Neuronal stem cell (in vitro differentiated cells): ENCODE data around the gene PLOD3.

ENCODE experiments used
- DNase-seq: peaks from one replicate; pipeline ENCODE4 v3.0.0-alpha.2; 2013; ENCODE audit warnings: low spot score
- H2AFZ ChIP-seq: one replicate; pipeline ENCODE4 v1.6.1; 2013; ENCODE audit warnings: mild to moderate bottlenecking, low read length, inconsistent platforms
- H2AK5ac ChIP-seq: 2 replicates; pipeline ENCODE4 v1.6.1; 2013; ENCODE audit warnings: low read depth, mild to moderate bottlenecking, inconsistent platforms, low read length, moderate library complexity, mixed read lengths
- H2BK120ac ChIP-seq: 2 replicates; pipeline ENCODE4 v1.6.1; 2013; ENCODE audit warnings: low read depth, mild to moderate bottlenecking, inconsistent platforms, low read length, moderate library complexity, mixed read lengths
- H2BK12ac ChIP-seq: one replicate; pipeline ENCODE4 v1.6.1; 2013; ENCODE audit warnings: low read length, inconsistent platforms
- H2BK15ac ChIP-seq: 2 replicates; pipeline ENCODE4 v1.6.1; 2013; ENCODE audit warnings: mild to moderate bottlenecking, low read length, inconsistent platforms, mixed read lengths
- H2BK5ac ChIP-seq: one replicate; pipeline ENCODE4 v1.6.1; 2013; ENCODE audit warnings: inconsistent platforms, mild to moderate bottlenecking, low read length, moderate library complexity
- H3K14ac ChIP-seq: one replicate; pipeline ENCODE4 v1.6.1; 2013; ENCODE audit warnings: low read length, inconsistent platforms
- H3K18ac ChIP-seq: 2 replicates; pipeline ENCODE4 v1.6.1; 2013; ENCODE audit warnings: low read length, inconsistent platforms
- H3K23ac ChIP-seq: 2 replicates; pipeline ENCODE4 v1.6.1; 2013; ENCODE audit warnings: low read depth, mild to moderate bottlenecking, mixed read lengths, low read length, inconsistent platforms; ENCODE audit not compliant: poor library complexity
- H3K27ac ChIP-seq: replicated peaks from 3 replicates; pipeline ENCODE4 v1.5.1; 2013; ENCODE audit warnings: low read length, inconsistent platforms
- H3K27me3 ChIP-seq, 3 experiments: 2 replicates each; pipeline ENCODE4 v1.6.1; 2013; ENCODE audit warnings: low read length in 3 of 3, mild to moderate bottlenecking in 2 of 3, inconsistent platforms in 1 of 3, low read depth in 1 of 3, mixed read lengths in 1 of 3, moderate library complexity in 1 of 3; ENCODE audit not compliant: control insufficient read depth in 3 of 3, insufficient read depth in 3 of 3
- H3K36me3 ChIP-seq, 2 donors: replicated peaks in 1 of 2; 2 replicates each; pipeline ENCODE4 v1.6.1; 2013; ENCODE audit warnings: low read length in 2 of 2; ENCODE audit not compliant: control insufficient read depth in 2 of 2, insufficient read depth in 2 of 2
- H3K4ac ChIP-seq: 2 replicates; pipeline ENCODE4 v1.6.1; 2013; ENCODE audit warnings: inconsistent platforms, mild to moderate bottlenecking, low read length, moderate library complexity
- H3K4me1 ChIP-seq, 2 donors: 1 replicate in 1 of 2; 2 replicates in 1 of 2; pipeline ENCODE4 v1.6.1; 2013; ENCODE audit warnings: low read length in 2 of 2, low read depth in 1 of 2; ENCODE audit not compliant: control insufficient read depth in 2 of 2, insufficient read depth in 1 of 2
- H3K4me2 ChIP-seq: one replicate; pipeline ENCODE4 v1.6.1; 2013; ENCODE audit warnings: mild to moderate bottlenecking, low read length, inconsistent platforms; ENCODE audit not compliant: insufficient read depth, poor library complexity, severe bottlenecking
- H3K4me3 ChIP-seq, 2 donors: 2 replicates each; pipeline ENCODE4 v1.5.1; 2013; ENCODE audit warnings: low read length in 2 of 2, mild to moderate bottlenecking in 2 of 2, inconsistent platforms in 1 of 2, moderate library complexity in 1 of 2
- H3K79me1 ChIP-seq: one replicate; pipeline ENCODE4 v1.6.1; 2013; ENCODE audit warnings: low read depth, mild to moderate bottlenecking, inconsistent platforms, low read length, moderate library complexity
- H3K9ac ChIP-seq: one replicate; pipeline ENCODE4 v1.6.1; 2013; ENCODE audit warnings: mild to moderate bottlenecking, low read depth, low read length, inconsistent platforms; ENCODE audit not compliant: poor library complexity
- H3K9me3 ChIP-seq, 2 donors: replicated peaks in 1 of 2; 2 replicates each; pipeline versions ENCODE3 to v1.6.1; 2013; ENCODE audit warnings: low read length in 2 of 2, mild to moderate bottlenecking in 2 of 2, inconsistent platforms in 1 of 2, low read depth in 1 of 2, mixed read lengths in 1 of 2, moderate library complexity in 1 of 2; ENCODE audit not compliant: control insufficient read depth in 2 of 2, insufficient read depth in 1 of 2
- H4K8ac ChIP-seq: one replicate; pipeline ENCODE4 v1.6.1; 2013; ENCODE audit warnings: low read depth, mild to moderate bottlenecking, inconsistent platforms, low read length, moderate library complexity
- H4K91ac ChIP-seq: one replicate; pipeline ENCODE4 v1.6.1; 2013; ENCODE audit warnings: low read length, low read depth, mild to moderate bottlenecking, inconsistent platforms; ENCODE audit not compliant: poor library complexity
- WGBS, 2 donors: extraction: QIAGEN DNeasy Blood & Tissue Kit; methylation state at CpG; one replicate each; pipeline ENCODE4 v1.1.7; 2013; ENCODE audit warnings: missing lambda C conversion rate in 2 of 2, mixed read lengths in 1 of 2; ENCODE audit not compliant: insufficient read length in 2 of 2, insufficient replicate concordance in 1 of 2; ENCODE audit errors: extremely low coverage in 2 of 2; 5-methylcytosine and 5-hydroxymethylcytosine counted together

PLOD3 gene

DNA sequence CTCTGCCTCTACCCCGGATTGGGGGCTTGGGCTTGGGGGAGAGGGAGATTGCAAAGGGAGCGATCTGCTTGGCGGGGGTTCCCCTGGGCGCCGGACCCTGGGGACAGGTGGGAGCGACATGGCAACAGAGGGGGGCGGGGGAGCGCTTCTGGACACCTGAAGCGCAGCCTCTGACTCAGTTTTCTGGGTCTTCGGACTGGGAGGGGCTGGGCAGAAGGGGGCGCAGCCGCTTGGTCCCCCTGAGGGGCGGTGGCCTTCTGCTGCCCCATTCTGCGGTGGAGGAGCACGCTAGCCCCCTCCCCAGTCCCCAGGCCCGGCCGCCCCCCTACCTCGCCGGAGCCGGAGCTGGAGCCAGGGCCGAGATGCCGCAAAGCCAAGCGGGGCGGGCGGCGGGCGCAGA, 37.7 kb downstream of the PLOD3 start:
- Histone ChIP-seq H3K36me3 (no peaks in the 10 kb centered on the region), H3K4ac (peak overlapping the region; percentile 37), H3K27me3 (peaks cover 9 to 45% (median 43%) of the 10 kb centered on the region in 3 experiments), H2AFZ (peak overlapping the region; percentile 97), H3K27ac (no peak overlapping the region), H2BK12ac (no peak overlapping the region), H3K23ac (peak overlapping the region; percentile 96), H3K14ac (peak overlapping the region; percentile 47), H2BK15ac (peak overlapping the region; percentile 96), H3K4me1 (peaks cover 0 to 4% of the 10 kb centered on the region in 2 donors), H2AK5ac (peak overlapping the region; percentile 81), H3K9ac (peak overlapping the region; percentile 78), H3K4me2 (peak overlapping the region; percentile 94), H3K79me1 (no peaks in the 10 kb centered on the region), H2BK5ac (peak overlapping the region; percentile 4), H2BK120ac (peak overlapping the region; percentile 81), H3K9me3 (peaks cover 0 to 6% of the 10 kb centered on the region in 2 donors), H3K18ac (peak overlapping the region; percentile 93), H3K4me3 (peak overlapping the region; percentile 53 to 78), H4K8ac (no peak overlapping the region), H4K91ac (no peak overlapping the region)
- no CpG with 5 or more reads among the region's 27 CpGs for WGBS, 2 donors
- DNase-seq, result no peak

DNA sequence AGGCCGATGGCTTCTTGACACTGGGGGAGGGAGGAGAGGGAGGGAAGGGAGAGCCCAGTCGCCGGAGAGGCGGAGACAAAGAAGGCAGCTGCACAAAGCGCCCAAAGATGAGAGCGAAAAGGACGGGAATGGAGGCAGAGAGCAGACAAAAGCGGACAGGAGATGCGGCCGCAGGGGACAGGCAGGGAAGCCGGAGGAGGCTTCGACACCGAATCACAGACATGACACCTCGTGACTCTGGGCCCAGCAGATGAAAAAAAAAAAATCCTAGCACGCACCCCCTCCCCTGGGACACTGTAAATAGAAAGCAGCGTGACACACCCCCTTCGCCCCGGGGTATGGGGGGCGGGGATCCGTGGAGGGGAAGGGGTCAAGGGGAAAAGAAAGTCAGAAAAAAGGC, 38.3 kb downstream of the PLOD3 start:
- Histone ChIP-seq H3K27ac (no peak overlapping the region), H2BK5ac (no peak overlapping the region), H4K8ac (no peak overlapping the region), H2AK5ac (no peak overlapping the region), H3K4me3 (peak overlapping the region; percentile 53 to 71), H3K9me3 (peaks cover under 1 to 6% of the 10 kb centered on the region in 2 donors), H2BK15ac (no peak overlapping the region), H3K14ac (no peak overlapping the region), H3K9ac (no peak overlapping the region), H2AFZ (peak overlapping the region; percentile 97), H4K91ac (no peak overlapping the region), H3K23ac (no peak overlapping the region), H3K4ac (no peak overlapping the region), H3K79me1 (no peaks in the 10 kb centered on the region), H3K36me3 (no peaks in the 10 kb centered on the region), H3K4me2 (peak overlapping the region; percentile 94), H3K27me3 (peaks cover 15 to 51% (median 49%) of the 10 kb centered on the region in 3 experiments), H2BK120ac (no peak overlapping the region), H3K18ac (no peak overlapping the region), H3K4me1 (peaks cover 0 to 9% of the 10 kb centered on the region in 2 donors), H2BK12ac (no peak overlapping the region)
- WGBS, 2 donors, result no CpG with 5 or more reads among the region's 20 CpGs
- DNase-seq, result no peak

DNA sequence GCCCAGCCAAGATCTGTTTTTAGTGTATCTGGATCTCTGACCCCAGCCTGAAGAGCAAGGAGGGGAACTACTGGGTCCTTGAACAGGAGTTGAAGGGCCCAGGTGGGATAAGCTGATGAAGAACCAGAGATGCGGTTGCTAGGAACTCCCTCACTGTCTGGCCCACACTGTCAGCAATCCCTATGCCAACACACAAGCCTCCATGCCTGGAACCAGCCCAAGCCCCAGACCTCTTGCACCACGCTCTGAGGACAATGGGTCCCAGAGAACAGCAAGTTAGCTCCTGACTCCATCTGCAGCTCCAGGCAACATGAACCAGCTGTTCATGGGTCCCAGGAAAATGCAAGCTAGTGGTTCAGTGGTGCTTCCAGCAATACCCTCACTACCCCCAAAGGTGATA, 39.7 kb downstream of the PLOD3 start:
- no peak overlapping the region for H2BK5ac ChIP-seq
- H4K8ac ChIP-seq, result no peak overlapping the region
- peak overlapping the region; percentile 93 for H2BK15ac ChIP-seq
- H3K36me3 ChIP-seq, result no peaks in the 10 kb centered on the region
- no peak overlapping the region for H3K4me3 ChIP-seq
- no peak overlapping the region for H3K4me2 ChIP-seq
- H2BK12ac ChIP-seq, result no peak overlapping the region
- no peak overlapping the region for H3K27ac ChIP-seq
- no peaks in the 10 kb centered on the region for H3K79me1 ChIP-seq
- peaks cover 8 to 17% of the 10 kb centered on the region in 2 donors for H3K4me1 ChIP-seq
- DNase-seq, result no peak
- H3K23ac ChIP-seq, result no peak overlapping the region
- peaks cover 29 to 65% (median 64%) of the 10 kb centered on the region in 3 experiments for H3K27me3 ChIP-seq
- H3K18ac ChIP-seq, result peak overlapping the region; percentile 44
- no peak overlapping the region for H3K4ac ChIP-seq
- peak overlapping the region; percentile 91 for H2AK5ac ChIP-seq
- no peak overlapping the region for H3K9ac ChIP-seq
- H4K91ac ChIP-seq, result no peak overlapping the region
- H3K14ac ChIP-seq, result no peak overlapping the region
- H3K9me3 ChIP-seq, result peaks cover 3 to 6% of the 10 kb centered on the region in 2 donors
- WGBS, 2 donors, result no CpG with 5 or more reads among the region's 2 CpGs
- no peak overlapping the region for H2AFZ ChIP-seq
- no peak overlapping the region for H2BK120ac ChIP-seq

DNA sequence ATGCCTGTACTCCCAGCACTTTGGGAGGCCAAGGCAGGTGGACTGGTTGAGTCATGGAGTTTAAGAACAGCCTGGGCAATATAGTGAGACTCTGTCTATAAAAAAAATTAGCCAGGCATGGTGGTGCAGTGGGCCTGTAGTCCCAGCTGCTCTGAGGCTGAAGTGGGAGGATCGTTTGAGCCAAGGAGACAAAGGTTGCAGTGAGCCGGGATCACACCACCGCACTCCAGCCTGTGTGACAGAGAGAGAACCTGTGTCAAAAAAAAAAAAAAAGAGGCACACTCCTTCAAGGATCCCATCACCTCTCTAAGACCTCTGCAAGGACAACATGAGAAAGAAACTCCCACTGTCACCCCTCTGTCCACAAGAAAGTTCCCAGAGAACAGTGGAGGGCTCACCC, 41.7 kb downstream of the PLOD3 start:
- no peak overlapping the region for H2BK5ac ChIP-seq

More for the DNA sequence above, 41.7 kb downstream of the PLOD3 start:
- no peak overlapping the region for H3K4me2 ChIP-seq
- H2BK12ac ChIP-seq, result no peak overlapping the region
- peaks cover 3 to 5% of the 10 kb centered on the region in 2 donors for H3K9me3 ChIP-seq
- H3K4ac ChIP-seq, result no peak overlapping the region
- DNase-seq, result no peak
- H3K4me3 ChIP-seq, result no peak overlapping the region
- H2BK15ac ChIP-seq, result no peak overlapping the region
- WGBS, 2 donors, result no CpG with 5 or more reads among the region's 3 CpGs
- H2AK5ac ChIP-seq, result no peak overlapping the region
- H3K14ac ChIP-seq, result no peak overlapping the region
- H4K91ac ChIP-seq, result no peak overlapping the region
- no peak overlapping the region for H4K8ac ChIP-seq
- H2AFZ ChIP-seq, result no peak overlapping the region
- H3K36me3 ChIP-seq, result no peaks in the 10 kb centered on the region
- H3K79me1 ChIP-seq, result no peaks in the 10 kb centered on the region
- H3K27ac ChIP-seq, result no peak overlapping the region
- no peak overlapping the region for H3K18ac ChIP-seq
- no peak overlapping the region for H2BK120ac ChIP-seq
- peaks cover 46 to 82% (median 80%) of the 10 kb centered on the region in 3 experiments for H3K27me3 ChIP-seq
- no peak overlapping the region for H3K23ac ChIP-seq
- peaks cover 24 to 26% of the 10 kb centered on the region in 2 donors for H3K4me1 ChIP-seq
- H3K9ac ChIP-seq, result no peak overlapping the region
